Measurements from ENCODE around the gene USP40.

GRCh38 chr2:233603520-233603919, 36.9 kb upstream of the USP40 start:
- TF ChIP-seq CTCF (IDR thresholded peaks at IDR 0.05; ENCODE audit: poor library complexity) (no peak), EZH2 (IDR thresholded peaks at IDR 0.05; ENCODE audit: borderline replicate concordance) (no peak), EZH2phosphoT487 (IDR thresholded peaks at IDR 0.05; ENCODE audit: low read depth, severe bottlenecking, unreplicated experiment) (no peak)
